Adrenal gland (tissue), 12 donors: ENCODE results near the gene VSTM2L. TPM values are rescaled to one million over a fixed set of nuclear protein-coding genes. Genes with fewer than 3 reads are reported as not detected.

Experiments
- DNase-seq, 7 donors: peaks; one replicate each; pipeline ENCODE4 v3.0.0-alpha.2; 2019 to 2020
- H3K27ac ChIP-seq, 5 donors: fragments of 200-600 bp; sonication (generic) in 4 of 5; 1 replicate in 3 of 5; 2 replicates in 2 of 5; pipeline versions ENCODE4 v1.5.1 to v1.8.0; 2016 to 2020; ENCODE audit warnings: mild to moderate bottlenecking in 1 of 5
- H3K27me3 ChIP-seq: fragments of 200-600 bp; 2 replicates; pipeline ENCODE4 v1.8.0; 2021
- H3K36me3 ChIP-seq, 2 donors: fragments of 200-600 bp; replicated peaks in 1 of 2; 1 replicate in 1 of 2; 2 replicates in 1 of 2; pipeline versions ENCODE4 v1.5.1 to v1.8.0; 2018 to 2022
- H3K4me1 ChIP-seq, 2 donors: fragments of 200-600 bp; replicated peaks in 1 of 2; 1 replicate in 1 of 2; 2 replicates in 1 of 2; pipeline versions ENCODE4 v1.5.1 to v1.8.0; 2018 to 2021
- H3K4me3 ChIP-seq, 4 donors: fragments of 200-600 bp; sonication (generic) in 3 of 4; one replicate each; pipeline ENCODE4 v1.5.1; 2016 to 2018
- H3K9me3 ChIP-seq, 3 donors: fragments of 200-600 bp; sonication (generic) in 1 of 3; replicated peaks in 1 of 3; 1 replicate in 2 of 3; 2 replicates in 1 of 3; pipeline versions ENCODE4 v1.5.1 to v1.8.0; 2016 to 2021
- CTCF ChIP-seq, 6 experiments: fragments of 450-650 bp in 4 of 6; fragments of 200-600 bp in 2 of 6; sonication (generic) in 1 of 6; IDR thresholded peaks; 1 replicate in 5 of 6; 2 replicates in 1 of 6; pipeline versions ENCODE4 v1.5.1 to v1.8.0; 2016 to 2021; ENCODE audit warnings: antibody characterized with exemption in 6 of 6, mild to moderate bottlenecking in 2 of 6, moderate library complexity in 1 of 6
- POLR2A ChIP-seq, 2 donors: fragments of 450-650 bp; IDR thresholded peaks; one replicate each; pipeline ENCODE4 v1.6.1; 2017; ENCODE audit warnings: antibody characterized with exemption in 2 of 2, mild to moderate bottlenecking in 2 of 2, moderate library complexity in 1 of 2
- WGBS, 4 donors: extraction: QIAGEN DNeasy Blood & Tissue Kit in 2 of 4; methylation state at CpG; one replicate each; pipeline versions ENCODE4 v1.1.5 to v1.1.7; 2013 to 2017; 5-methylcytosine and 5-hydroxymethylcytosine counted together
- intact Hi-C, 2 donors: fragments of 100-400 bp; cut with DNase I; formaldehyde crosslinking; loops; one replicate each; pipeline versions ENCODE4 v1.14.1 to v1.15.0; 2022 to 2023
- polyA plus RNA-seq, 3 donors: library from polyadenylated mRNA; stranded (reverse); fragments of 200-250 nt in 2 of 3; fragments of 350-450 nt in 1 of 3; fragmentation: Illumina TruSeq in 1 of 3; extraction: RNeasy Lipid Tissue Mini Kit (QIAGEN cat#74804) in 1 of 3; gene quantifications; one replicate each; pipeline ENCODE4 v1.2.3, GENCODE V29; 2013 to 2014
- total RNA-seq, 9 donors: library from RNA; depleted of rRNA in 4 of 9; stranded (reverse); fragments of >200 nt in 4 of 9; fragments of 120-200 nt in 1 of 9; fragmentation: NEBNext Ultra II Directional in 1 of 9; extraction: Animal tissue kit (Norgen Biotek cat#: 25700) in 1 of 9; gene quantifications; one replicate each; pipeline versions ENCODE4 v1.1.0 to v1.2.4, GENCODE V29; 2013 to 2023
- donor health status: healthy with polysubstance abuse.
- donor health status: Bipolar disorder and iron deficiency.
- donor health status: DM: yes; HTN: yes; CAD: no.
- donor health status: DM: no; HTN: no; CAD: no.
- donor health status: DM: no; HTN: no; CAD: no.
- donor health status: DM: yes; HTN: yes; CAD: no.

The VSTM2L gene
- total and polyA plus RNA-seq, 12 donors: 0.36 to 21.8 (median 7.4) TPM

DNA sequence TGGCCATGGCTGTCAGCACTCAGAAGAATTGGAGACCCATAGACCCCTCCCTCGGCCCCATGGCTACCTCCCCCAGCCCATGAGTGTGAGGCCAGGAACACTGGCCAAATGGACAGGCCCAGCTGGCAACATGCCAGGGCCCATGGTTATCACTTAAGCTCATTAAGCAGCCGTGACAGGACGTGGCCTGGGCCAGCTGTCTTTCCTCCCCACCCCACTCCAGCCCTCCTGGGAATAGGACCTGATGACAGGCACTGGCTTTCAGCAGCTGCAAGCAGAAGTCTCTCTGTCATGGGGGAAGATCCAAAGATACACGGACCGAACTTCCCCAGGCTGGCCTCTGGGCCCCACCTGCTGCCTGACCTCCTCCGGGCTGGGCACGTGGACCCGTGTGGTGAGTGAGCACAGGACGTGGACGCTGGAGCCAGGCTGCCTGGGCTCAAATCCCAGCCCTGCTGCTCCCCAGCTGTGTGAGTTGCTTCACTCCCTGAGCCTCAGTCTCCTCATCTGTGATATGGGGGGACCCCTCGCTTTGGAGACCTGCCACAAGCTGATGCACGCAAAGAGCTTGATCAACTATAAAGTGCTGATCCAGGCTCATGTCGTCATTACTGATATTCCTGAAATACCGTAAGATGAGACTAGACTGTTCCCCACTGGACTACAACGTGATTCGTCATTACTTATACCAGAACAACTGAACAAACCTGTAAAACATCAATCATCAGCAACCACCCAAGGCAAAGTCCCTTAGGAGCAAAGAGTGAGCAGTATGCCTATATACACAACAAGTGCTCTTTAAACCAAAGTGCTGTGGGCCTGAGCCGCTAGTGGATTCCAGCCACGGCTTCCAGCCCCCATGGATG is 22.0 kb upstream of the VSTM2L start:
- DNase-seq: peak in 6 of 7 donors; percentile 39 to 90 (median 55)
- Histone ChIP-seq H3K27me3 (no peaks in the 10 kb centered on the region), H3K4me1 (no peaks in the 10 kb centered on the region), H3K27ac (no peak overlapping the region), H3K36me3 (no peaks in the 10 kb centered on the region), H3K9me3 (no peaks in the 10 kb centered on the region), H3K4me3 (no peak overlapping the region)
- 49 to 73% (median 54%) methylated on average over 13 to 18 of the region's 18 CpGs for WGBS, 4 donors
- intact Hi-C loops: no loop called here
- no peak for TF ChIP-seq CTCF (IDR thresholded peaks at IDR 0.05)
- TF ChIP-seq POLR2A (IDR thresholded peaks at IDR 0.05): no peak

GRCh38 chr20:37881601-37882343 is 21.2 kb upstream of the VSTM2L start:
- intact Hi-C loops: no loop called here

DNA sequence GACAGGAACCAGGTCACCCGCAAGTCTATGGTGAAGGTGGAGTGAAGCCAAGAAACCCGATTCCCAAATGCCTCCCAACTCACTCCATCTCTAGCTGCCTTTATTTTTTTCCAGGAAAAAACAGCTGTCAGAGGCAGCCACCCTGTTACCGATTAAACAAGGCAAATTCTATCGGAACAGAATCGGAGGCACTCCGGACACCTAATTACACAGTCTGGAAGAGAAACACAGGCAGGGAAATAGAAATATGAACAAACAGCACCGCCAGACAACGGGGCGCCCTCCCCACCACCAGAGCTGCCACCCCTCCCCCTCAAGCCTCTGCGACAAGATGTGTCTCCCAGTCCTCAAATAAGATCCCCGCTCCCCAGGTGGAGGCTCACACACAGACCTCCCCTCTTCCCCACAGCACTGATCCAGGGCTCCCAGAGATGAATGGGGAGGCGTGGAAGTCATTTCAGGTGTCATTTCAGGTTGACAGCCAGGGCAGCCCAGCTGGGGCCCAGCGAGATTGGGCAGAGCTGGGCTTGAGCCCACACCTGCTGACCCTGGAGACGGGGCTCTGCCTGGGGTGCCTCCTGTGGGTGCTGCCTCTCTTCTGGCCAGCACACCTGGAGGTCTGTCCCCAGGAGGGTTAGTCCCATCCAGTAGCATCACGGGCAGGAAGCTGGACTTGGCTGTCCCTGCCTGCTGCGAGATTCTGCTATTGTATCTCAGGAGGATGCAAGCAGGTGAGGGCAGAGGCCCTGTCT is 19.8 kb upstream of the VSTM2L start:
- no peak overlapping the region for H3K4me3 ChIP-seq
- no peak overlapping the region for H3K27ac ChIP-seq
- H3K9me3 ChIP-seq: no peaks in the 10 kb centered on the region
- 77 to 86% (median 84%) methylated on average over 10 to 16 of the region's 16 CpGs for WGBS, 4 donors
- no peaks in the 10 kb centered on the region for H3K4me1 ChIP-seq
- H3K36me3 ChIP-seq: no peaks in the 10 kb centered on the region
- TF ChIP-seq CTCF (IDR thresholded peaks at IDR 0.05) (no peak), POLR2A (IDR thresholded peaks at IDR 0.05) (no peak)
- intact Hi-C loops: no loop called here
- no peak for DNase-seq
- H3K27me3 ChIP-seq: no peaks in the 10 kb centered on the region

More at GRCh38 chr20:37881601-37882343, 21.2 kb upstream of the VSTM2L start:
- DNase-seq: no peak
- Histone ChIP-seq H3K9me3 (no peaks in the 10 kb centered on the region), H3K4me1 (no peaks in the 10 kb centered on the region), H3K27me3 (no peaks in the 10 kb centered on the region), H3K27ac (no peak overlapping the region), H3K36me3 (no peaks in the 10 kb centered on the region), H3K4me3 (no peak overlapping the region)
- 81 to 83% (median 81%) methylated on average over 19 to 22 of the region's 22 CpGs for WGBS, 4 donors
- no peak for TF ChIP-seq CTCF (IDR thresholded peaks at IDR 0.05)

- intact Hi-C loops: no loop called here
- H3K4me1 ChIP-seq: no peaks in the 10 kb centered on the region
- DNase-seq: no peak
- no peaks in the 10 kb centered on the region for H3K36me3 ChIP-seq
- H3K4me3 ChIP-seq: no peak overlapping the region
- no peaks in the 10 kb centered on the region for H3K9me3 ChIP-seq
- H3K27me3 ChIP-seq: no peaks in the 10 kb centered on the region
- WGBS, 4 donors: 89 to 98% (median 94%) methylated on average over 8 of the region's 8 CpGs
- TF ChIP-seq POLR2A (IDR thresholded peaks at IDR 0.05) (no peak), CTCF (IDR thresholded peaks at IDR 0.05) (no peak)
- H3K27ac ChIP-seq: no peak overlapping the region
Observed at GRCh38 chr20:37885042-37885441, 17.9 kb upstream of the VSTM2L start.
